Kasumi-1 (cell line): ENCODE data around the gene USP53.
"Not testable (repeated sequence)": the region's sequence is repeated elsewhere in the genome, so short reads cannot be mapped to it uniquely, and the experiment has no call there.

ENCODE experiments used
- DNase-seq, 2 experiments: peaks; one replicate each; lab custom pipeline; 2025; lab: John Stamatoyannopoulos, UW

USP53 gene

DNA sequence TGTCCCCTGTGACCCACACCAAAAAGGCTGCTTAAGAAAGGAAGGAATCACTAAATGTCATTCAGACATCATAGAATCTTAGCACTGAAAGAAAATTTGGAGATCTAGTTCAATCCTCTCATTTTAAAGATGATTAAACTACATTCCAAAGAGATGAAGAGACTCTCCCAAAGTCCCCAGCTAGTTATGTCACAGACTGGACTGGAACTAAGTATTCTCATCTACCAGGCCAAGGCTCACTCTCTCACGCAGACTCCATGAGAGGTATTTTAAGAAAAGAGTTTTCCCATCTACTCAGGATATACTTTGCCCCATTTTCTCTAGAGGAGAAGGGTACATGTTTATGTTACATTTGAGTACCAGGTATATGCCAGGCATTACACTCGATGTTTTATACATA is 102.5 kb downstream of the USP53 start:
- DNase-seq: no peak

GRCh38 chr4:119317990-119318389 is 105.5 kb downstream of the USP53 start:
- DNase-seq: no peak

GRCh38 chr4:119321921-119322687 is 109.6 kb downstream of the USP53 start, which contains the start of gene FABP2:
Gene FABP2 (minus strand): TSS chr4:119322138. CDS start chr4:119322102, 36 bp downstream.
- no peak for DNase-seq

DNA sequence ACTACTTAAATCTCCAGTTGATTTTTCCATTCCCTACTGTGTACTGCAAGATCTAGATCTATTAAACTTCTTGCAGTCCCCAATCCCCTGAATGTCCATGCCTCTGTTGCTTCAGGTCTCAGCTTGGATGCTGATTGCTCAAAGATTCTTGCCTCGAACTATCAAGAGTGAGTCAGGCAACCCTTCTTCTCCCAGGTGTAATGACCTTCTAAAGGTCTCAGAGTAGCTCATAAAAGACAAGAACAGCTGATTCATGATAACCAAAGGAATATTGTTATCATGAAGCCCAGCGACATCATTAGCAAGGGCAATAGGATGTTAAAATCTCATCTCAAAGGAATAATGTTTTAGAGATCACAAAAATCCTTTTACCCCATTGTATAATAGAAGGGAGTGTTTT is 116.2 kb downstream of the USP53 start:
- no peak for DNase-seq

DNA sequence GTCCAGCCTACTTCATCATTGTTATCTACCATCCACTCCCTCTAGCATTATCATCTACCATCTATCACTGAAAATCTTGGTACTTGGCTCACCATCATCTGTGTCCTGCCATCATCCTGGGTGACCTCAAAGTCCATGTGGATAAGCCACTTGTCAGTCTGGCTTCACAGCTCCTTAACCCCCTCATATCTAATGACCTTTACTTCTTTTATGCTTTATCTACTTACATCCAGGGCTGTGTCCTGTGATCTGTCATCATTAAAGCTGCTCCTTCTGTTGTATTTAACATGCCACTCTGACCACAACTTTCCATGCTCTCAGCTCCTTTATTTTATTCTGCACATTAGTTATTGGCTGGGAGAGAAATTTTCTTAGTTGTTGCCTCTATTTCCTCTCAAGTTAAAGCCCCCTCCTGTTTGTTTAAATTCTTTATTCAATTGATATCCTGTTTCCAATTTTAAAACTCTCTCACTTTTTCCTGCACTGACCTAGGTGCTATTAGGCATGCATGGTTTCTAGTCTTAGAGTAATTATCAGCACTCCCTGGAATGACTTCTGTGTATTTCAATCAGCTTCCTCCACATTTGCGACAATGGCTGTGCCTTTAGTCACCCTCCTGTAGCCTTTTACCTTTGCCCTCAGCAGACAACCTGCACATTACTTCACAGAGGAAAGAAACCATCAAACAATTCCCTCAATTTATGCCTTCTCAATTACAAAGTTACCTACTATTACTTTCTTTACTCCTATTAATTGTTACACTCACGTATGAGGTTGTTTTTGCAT is 117.5 kb downstream of the USP53 start:
- no peak for DNase-seq

DNA sequence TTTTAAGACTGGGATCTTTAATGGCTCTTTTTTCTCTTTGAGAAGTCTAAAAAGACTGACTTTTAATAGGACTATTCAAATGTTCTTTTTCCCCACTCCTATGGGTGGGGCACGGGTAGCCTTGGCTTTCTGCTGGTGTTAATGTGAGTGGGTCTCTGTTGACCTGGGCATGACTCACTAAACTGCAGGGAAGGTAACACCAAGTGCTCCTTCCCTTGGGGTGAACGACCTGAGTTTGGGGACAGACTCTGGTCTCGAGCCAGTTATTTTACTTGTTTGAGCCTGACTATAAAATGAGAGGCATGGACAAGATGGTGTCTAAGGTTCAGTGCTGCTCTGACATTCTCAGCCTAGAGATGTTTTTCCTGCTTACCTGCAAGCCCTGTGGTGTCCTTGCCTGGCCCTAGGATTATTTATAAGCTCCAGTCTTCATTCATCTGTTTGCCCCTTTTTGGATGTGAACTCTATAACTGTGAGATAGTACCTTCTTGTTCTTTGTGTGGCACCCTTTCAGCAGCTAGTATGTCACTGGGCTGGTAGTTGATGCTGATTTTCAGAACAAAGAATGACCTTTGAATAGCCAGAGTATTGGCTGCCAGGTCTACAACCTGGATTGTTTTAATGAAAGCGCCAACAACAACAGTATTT is 123.9 kb downstream of the USP53 start:
- DNase-seq: not testable (repeated sequence)

- peak; percentile 65 to 79 for DNase-seq
These were observed 124.5 kb downstream of the USP53 start for GRCh38 chr4:119337010-119337409.

GRCh38 chr4:119339895-119340294 is 127.4 kb downstream of the USP53 start:
- DNase-seq: not testable (repeated sequence)

DNA sequence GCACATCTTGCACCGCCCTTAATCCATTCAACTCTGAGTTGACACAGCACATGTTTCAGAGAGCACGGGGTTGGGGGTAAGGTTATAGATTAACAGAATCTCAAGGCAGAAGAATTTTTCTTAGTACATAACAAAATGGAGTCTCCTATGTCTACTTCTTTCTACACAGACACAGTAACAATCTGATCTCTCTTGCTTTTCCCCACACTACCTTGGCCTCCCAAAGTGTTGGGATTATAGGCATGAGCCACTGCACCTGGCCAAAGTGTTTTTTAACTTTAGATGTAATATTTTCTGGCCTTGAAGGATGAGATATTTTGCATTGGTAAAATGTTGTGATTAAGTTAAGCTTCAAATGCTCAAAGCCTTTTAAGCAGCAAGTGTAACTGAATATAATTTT is 130.8 kb downstream of the USP53 start:
- DNase-seq: not testable (repeated sequence)
